IMR-90 (cell line): ENCODE results near the gene CYP4B1.
"Not testable (repeated sequence)": the region's sequence is repeated elsewhere in the genome, so short reads cannot be mapped to it uniquely, and the experiment has no call there.

Source experiments
- CHD1 ChIP-seq: IDR thresholded peaks from 2 replicates; pipeline ENCODE4 v1.6.1; 2012; ENCODE audit warnings: low read depth, low read length, improper control_type of control experiment
- CTCF ChIP-seq: conservative IDR thresholded peaks from 2 replicates; pipeline ENCODE4 v1.5.1; 2012; ENCODE audit warnings: mild to moderate bottlenecking, low read depth, low read length, improper control_type of control experiment
- MAZ ChIP-seq: IDR thresholded peaks from 2 replicates; pipeline ENCODE4 v1.6.1; 2012; ENCODE audit warnings: low read depth, mild to moderate bottlenecking, low read length, improper control_type of control experiment, moderate library complexity, borderline replicate concordance
- MXI1 ChIP-seq: IDR thresholded peaks from 2 replicates; pipeline ENCODE4 v1.6.1; 2012; ENCODE audit warnings: low read depth, mild to moderate bottlenecking, low read length, moderate library complexity, borderline replicate concordance
- POLR2A ChIP-seq: IDR thresholded peaks from 2 replicates; pipeline ENCODE4 v1.6.1; 2012; ENCODE audit warnings: mild to moderate bottlenecking, low read depth, low read length

- TF ChIP-seq CTCF, CHD1, MXI1, MAZ, POLR2A: not testable (repeated sequence)
Observed at GRCh38 chr1:46857660-46858065, 58.8 kb downstream of the CYP4B1 start.
